K562 (cell line): ENCODE data around the gene PGK2. TPM values are rescaled to one million over a fixed set of nuclear protein-coding genes. Genes with fewer than 3 reads are reported as not detected.

ENCODE experiments used
- ATAC-seq: fragments of 200-7000 bp; cut with Tn5 transposase; 3 replicates; pipeline ENCODE4 v1.9.1; 2020; ENCODE audit warnings: moderate library complexity
- BruUV-seq: library from RNA; stranded (reverse); fragments of 400-500 nt; replicated peaks from 2 replicates; lab custom pipeline; 2021; lab: Mats Ljungman, UMichigan
- CTCF ChIA-PET: fragments of 300-600 bp; formaldehyde crosslinking; extraction: SDS; loops from one replicate; lab custom pipeline; 2021; ENCODE audit warnings: low intra/inter-chr PET ratio; lab: Yijun Ruan, JAX
- POLR2A ChIA-PET: fragments of 300-600, 350-650 bp; sonication (Branson Sonifier 250); formaldehyde crosslinking; extraction: SDS; loops from one replicate; lab custom pipeline; 2021; ENCODE audit warnings: antibody characterized with exemption, inconsistent platforms; lab: Yijun Ruan, JAX
- DNase-seq, 4 experiments: peaks; one replicate each; pipeline versions ENCODE4 v3.0.0 to v3.0.0-alpha.2; 2011 to 2018; ENCODE audit warnings: low spot score in 3 of 4, mixed read lengths in 3 of 4; ENCODE audit errors: extremely low read depth in 1 of 4
- FAIRE-seq: peaks from 2 replicates; lab custom pipeline; 2011; peaks lifted over from hg19 to GRCh38; lab: Jason Lieb, UNC
- H2AFZ ChIP-seq: 2 replicates; pipeline ENCODE4 v1.6.0; 2011; ENCODE audit warnings: low read depth, low read length, control low read depth, inconsistent platforms
- H3K27ac ChIP-seq: fragments of 200-600 bp; 3 replicates; pipeline ENCODE4 v1.8.0; 2011; ENCODE audit warnings: low read depth, mild to moderate bottlenecking, control low read depth, inconsistent platforms, low read length, moderate library complexity, mixed read lengths; ENCODE audit errors: extremely low read depth
- H3K27me3 ChIP-seq, 2 experiments: fragments of 300-600 bp in 1 of 2; 2 replicates in 1 of 2; 3 replicates in 1 of 2; pipeline versions ENCODE4 v1.6.0 to v1.8.0; 2011; ENCODE audit warnings: inconsistent platforms in 2 of 2, low read length in 2 of 2, mild to moderate bottlenecking in 1 of 2, mixed read lengths in 1 of 2, moderate library complexity in 1 of 2; ENCODE audit not compliant: control insufficient read depth in 2 of 2, insufficient read depth in 2 of 2
- H3K36me3 ChIP-seq: fragments of 300-600 bp; 3 replicates; pipeline ENCODE4 v1.8.0; 2011; ENCODE audit warnings: mild to moderate bottlenecking, low read length, inconsistent platforms; ENCODE audit not compliant: control insufficient read depth, insufficient read depth
- H3K4me1 ChIP-seq, 2 experiments: fragments of 200-600 bp in 1 of 2; replicated peaks in 1 of 2; 2 replicates in 1 of 2; 3 replicates in 1 of 2; pipeline versions ENCODE4 v1.5.1 to v1.8.0; 2011; ENCODE audit warnings: inconsistent platforms in 2 of 2, low read length in 2 of 2, mild to moderate bottlenecking in 1 of 2, mixed read lengths in 1 of 2, moderate library complexity in 1 of 2; ENCODE audit not compliant: control insufficient read depth in 2 of 2, insufficient read depth in 2 of 2
- H3K4me2 ChIP-seq: 2 replicates; pipeline ENCODE4 v1.6.1; 2011; ENCODE audit warnings: low read length, control low read depth, inconsistent platforms, mixed read lengths; ENCODE audit not compliant: insufficient read depth
- H3K4me3 ChIP-seq: fragments of 200-600 bp; sonication (generic), shearing (Covaris generic); 2 replicates; pipeline ENCODE4 v1.5.1; 2016; ENCODE audit warnings: control low read depth, inconsistent platforms
- H3K79me2 ChIP-seq: fragments of 200-600 bp; 3 replicates; pipeline ENCODE4 v1.8.0; 2011; ENCODE audit warnings: low read length, inconsistent platforms; ENCODE audit not compliant: control insufficient read depth, insufficient read depth
- H3K9ac ChIP-seq, 2 experiments: 2 replicates each; pipeline versions ENCODE4 v1.6.0 to v1.6.1; 2011; ENCODE audit warnings: low read depth in 2 of 2, low read length in 2 of 2, control low read depth in 1 of 2, inconsistent platforms in 1 of 2, mild to moderate bottlenecking in 1 of 2, mixed read lengths in 1 of 2; ENCODE audit not compliant: insufficient read depth in 1 of 2
- H3K9me1 ChIP-seq: one replicate; pipeline ENCODE4 v1.6.0; 2011; ENCODE audit warnings: inconsistent platforms, mild to moderate bottlenecking, low read length, moderate library complexity; ENCODE audit not compliant: control insufficient read depth, insufficient read depth
- H3K9me3 ChIP-seq: replicated peaks from 2 replicates; pipeline ENCODE4 v1.5.1; 2011; ENCODE audit warnings: low read depth, low read length, inconsistent platforms; ENCODE audit not compliant: control insufficient read depth, insufficient read depth
- H4K20me1 ChIP-seq: replicated peaks from 2 replicates; pipeline ENCODE4 v1.6.1; 2011; ENCODE audit warnings: low read length, inconsistent platforms, mixed read lengths; ENCODE audit not compliant: control insufficient read depth, insufficient read depth
- CEBPB ChIP-seq: fragments of 450-650 bp; IDR thresholded peaks from 2 replicates; pipeline ENCODE4 v1.6.1; 2016; ENCODE audit warnings: missing genetic modification characterization, missing compliant biosample characterization
- FOXM1 ChIP-seq, 2 experiments: fragments of 450-650 bp in 1 of 2; sonication (generic) in 1 of 2; formaldehyde crosslinking in 1 of 2; IDR thresholded peaks; 2 replicates each; pipeline versions ENCODE4 v1.6.1 to v1.9.0; 2017 to 2022; ENCODE audit warnings: low read depth in 2 of 2, mild to moderate bottlenecking in 2 of 2, missing genetic modification reagents in 1 of 2, moderate library complexity in 1 of 2
- FOXP1 ChIP-seq: sonication (generic); formaldehyde crosslinking; IDR thresholded peaks from 2 replicates; pipeline ENCODE4 v1.8.0; 2022; ENCODE audit warnings: mild to moderate bottlenecking, missing genetic modification reagents
- MAFK ChIP-seq: IDR thresholded peaks from 2 replicates; pipeline ENCODE4 v1.6.1; 2011; ENCODE audit warnings: low read length, improper control_type of control experiment
- MECOM ChIP-seq: fragments of 250-450 bp; sonication (Bioruptor Pico); IDR thresholded peaks from 2 replicates; pipeline ENCODE4 v1.8.0; 2022; ENCODE audit warnings: inconsistent platforms
- NR3C1 ChIP-seq: sonication (generic); formaldehyde crosslinking; IDR thresholded peaks from 2 replicates; pipeline ENCODE4 v1.8.1; 2022; ENCODE audit warnings: missing genetic modification reagents
- RBM22 ChIP-seq: fragments of 200-400 bp; formaldehyde crosslinking; IDR thresholded peaks from 2 replicates; pipeline ENCODE4 v1.6.1; 2018; ENCODE audit warnings: low read length, low read depth; ENCODE audit not compliant: poor library complexity, severe bottlenecking
- ZNF282 ChIP-seq: sonication (generic); formaldehyde crosslinking; IDR thresholded peaks from 2 replicates; pipeline ENCODE4 v1.8.1; 2023; ENCODE audit warnings: missing genetic modification reagents
- ZNF324 ChIP-seq: fragments of 250-450 bp; sonication (Bioruptor Pico); IDR thresholded peaks from 2 replicates; pipeline ENCODE4 v1.4.0; 2020; ENCODE audit warnings: mild to moderate bottlenecking
- ZNF778 ChIP-seq: fragments of 450-650 bp; formaldehyde crosslinking; IDR thresholded peaks from 2 replicates; pipeline ENCODE4 v1.4.0; 2020; ENCODE audit warnings: mild to moderate bottlenecking, moderate library complexity
- WGBS: fragments of 100-300 bp; shearing (Covaris generic); methylation state at CpG from one replicate; pipeline ENCODE4 v1.1.6; 2016; ENCODE audit warnings: low coverage, mixed read lengths; ENCODE audit not compliant: insufficient coverage; ENCODE audit errors: missing lambda C conversion rate; 5-methylcytosine and 5-hydroxymethylcytosine counted together
- in situ Hi-C: fragments of 300-500 bp; cut with MboI; formaldehyde crosslinking; loops from 4 replicates; pipeline ENCODE4 v1.15.0; 2018; ENCODE audit warnings: inconsistent platforms, mixed read lengths
- intact Hi-C: fragments of 100-400 bp; cut with micrococcal nuclease; formaldehyde crosslinking; loops from 2 replicates; pipeline ENCODE4 v1.14.2; 2022
- polyA plus RNA-seq, 8 experiments: library from polyadenylated mRNA; depleted of rRNA in 4 of 8; stranded (reverse) in 5 of 8; unstranded in 3 of 8; fragments of >200 nt; fragmentation: Nextera tagmentation in 2 of 8; fragmentation: Illumina TruSeq in 1 of 8; extraction: Ambion mirVana in 2 of 8; extraction: Trizol in 1 of 8; gene quantifications; 2 replicates each; pipeline versions ENCODE4 v1.2.1 to v1.2.3, GENCODE V29; 2011 to 2014; ENCODE audit warnings: inconsistent platforms in 1 of 8, missing spikeins in 1 of 8
- total RNA-seq, 7 experiments: library from RNA; depleted of rRNA in 6 of 7; stranded (reverse); fragments of >200 nt in 6 of 7; fragmentation: Illumina TruSeq in 2 of 7; extraction: Trizol in 2 of 7; gene quantifications; 2 replicates each; pipeline versions ENCODE4 v1.2.1 to v1.2.3, GENCODE V29; 2011 to 2021; ENCODE audit warnings: low replicate concordance in 1 of 7
- TF ChIP-seq, protein P1 (sequence below): fragments of 450-650 bp; IDR thresholded peaks from 2 replicates; pipeline ENCODE4 v1.6.1; 2016; ENCODE audit warnings: borderline replicate concordance
- TF ChIP-seq, protein P2 (sequence below): fragments of 250-450 bp; sonication (Bioruptor Pico); IDR thresholded peaks from 2 replicates; pipeline ENCODE4 v1.4.0; 2020; ENCODE audit warnings: mild to moderate bottlenecking, moderate library complexity, borderline replicate concordance
- TF ChIP-seq, protein P3 (sequence below): sonication (generic); formaldehyde crosslinking; IDR thresholded peaks from 2 replicates; pipeline ENCODE4 v1.8.1; 2022; ENCODE audit warnings: missing genetic modification reagents
- TF ChIP-seq, protein P4 (sequence below): IDR thresholded peaks from 2 replicates; pipeline ENCODE4 v1.6.1; 2011; ENCODE audit warnings: borderline replicate concordance, low read depth, mild to moderate bottlenecking, moderate library complexity, low read length; ENCODE audit not compliant: insufficient read depth, poor library complexity, severe bottlenecking

PGK2 gene
- total and polyA plus RNA-seq, 9 of the 15 experiments (the other 6 are each of a cell fraction or from before 2014, with no cell fraction given), result not detected

DNA sequence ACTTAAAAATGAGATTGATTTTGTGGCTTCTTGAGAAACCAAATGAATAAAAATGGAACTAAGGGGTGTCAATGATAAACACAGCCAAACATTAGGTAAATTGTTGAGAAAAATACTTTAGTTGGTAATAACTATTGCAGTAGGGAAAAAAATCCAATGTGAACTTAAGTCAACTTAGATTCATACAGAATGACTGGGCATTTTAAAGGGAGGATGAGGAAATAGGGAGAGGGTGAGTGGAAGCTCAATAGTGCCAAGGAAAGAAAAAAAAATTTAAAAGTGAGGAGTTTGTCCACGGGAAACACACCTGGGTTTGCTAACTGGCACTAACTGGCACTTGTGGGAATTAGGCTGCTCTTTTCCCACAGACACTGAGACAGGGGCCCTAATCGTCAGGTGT is 26.2 kb upstream of the PGK2 start (continued):
- TF ChIP-seq ZNF324 (CRISPR knock-in tag), result no peak
- TF ChIP-seq FOXP1, result no peak
- no peak for TF ChIP-seq MECOM (CRISPR knock-in tag)
- TF ChIP-seq RBM22, result no peak
- TF ChIP-seq MAFK, result peak; percentile 26; the same call in 1 of the 2 replicates
- TF ChIP-seq ZNF282 (CRISPR knock-in tag), result no peak
- TF ChIP-seq, protein P1, sequence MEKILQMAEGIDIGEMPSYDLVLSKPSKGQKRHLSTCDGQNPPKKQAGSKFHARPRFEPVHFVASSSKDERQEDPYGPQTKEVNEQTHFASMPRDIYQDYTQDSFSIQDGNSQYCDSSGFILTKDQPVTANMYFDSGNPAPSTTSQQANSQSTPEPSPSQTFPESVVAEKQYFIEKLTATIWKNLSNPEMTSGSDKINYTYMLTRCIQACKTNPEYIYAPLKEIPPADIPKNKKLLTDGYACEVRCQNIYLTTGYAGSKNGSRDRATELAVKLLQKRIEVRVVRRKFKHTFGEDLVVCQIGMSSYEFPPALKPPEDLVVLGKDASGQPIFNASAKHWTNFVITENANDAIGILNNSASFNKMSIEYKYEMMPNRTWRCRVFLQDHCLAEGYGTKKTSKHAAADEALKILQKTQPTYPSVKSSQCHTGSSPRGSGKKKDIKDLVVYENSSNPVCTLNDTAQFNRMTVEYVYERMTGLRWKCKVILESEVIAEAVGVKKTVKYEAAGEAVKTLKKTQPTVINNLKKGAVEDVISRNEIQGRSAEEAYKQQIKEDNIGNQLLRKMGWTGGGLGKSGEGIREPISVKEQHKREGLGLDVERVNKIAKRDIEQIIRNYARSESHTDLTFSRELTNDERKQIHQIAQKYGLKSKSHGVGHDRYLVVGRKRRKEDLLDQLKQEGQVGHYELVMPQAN, result no peak
- no peak for TF ChIP-seq FOXM1 (IDR thresholded peaks at IDR 0.05; ENCODE audit: low read depth)
- TF ChIP-seq FOXM1 (CRISPR knock-in tag; IDR thresholded peaks at IDR 0.05; ENCODE audit: low read depth), result no peak

DNA sequence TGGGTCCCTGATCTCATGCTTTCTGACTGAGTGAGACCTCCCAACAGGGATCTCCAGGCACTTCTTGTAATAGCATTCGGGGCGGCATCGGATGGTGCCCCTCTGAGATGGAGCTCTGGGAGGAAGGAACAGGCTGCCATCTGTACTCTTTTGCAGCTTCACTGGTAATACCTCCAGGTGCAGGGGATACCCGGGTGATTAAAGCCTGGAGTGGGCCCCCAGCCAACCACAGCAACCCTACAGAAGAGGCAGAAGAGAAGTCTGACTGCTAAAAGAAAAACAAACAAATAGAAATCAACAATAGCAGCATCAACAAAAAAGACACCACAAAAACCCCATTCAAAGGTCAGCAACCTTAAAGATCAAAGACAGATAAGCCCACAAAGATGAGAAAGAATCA is 19.1 kb upstream of the PGK2 start:
- Histone ChIP-seq H3K4me2 (no peak overlapping the region), H3K27me3 (no peaks in the 10 kb centered on the region), H3K79me2 (no peaks in the 10 kb centered on the region), H3K4me3 (no peak overlapping the region), H3K9ac (no peak overlapping the region), H3K9me3 (no peaks in the 10 kb centered on the region), H3K4me1 (no peaks in the 10 kb centered on the region), H3K27ac (no peak overlapping the region), H4K20me1 (no peaks in the 10 kb centered on the region), H3K36me3 (no peaks in the 10 kb centered on the region), H2AFZ (no peak overlapping the region), H3K9me1 (no peaks in the 10 kb centered on the region)
- no peak for ATAC-seq
- no peak for FAIRE-seq
- DNase-seq, result no peak
- intact Hi-C loops (no loop called here), in situ Hi-C loops (no loop called here)
- 72% methylated on average over 4 of the region's 4 CpGs for WGBS
- CTCF ChIA-PET, result no interaction called here
- no TSS peak for BruUV-seq
- POLR2A ChIA-PET, result no interaction called here
- TF ChIP-seq ZNF778 (CRISPR knock-in tag) (no peak), CEBPB (no peak), NR3C1 (CRISPR knock-in tag) (no peak)
- TF ChIP-seq, protein P2, sequence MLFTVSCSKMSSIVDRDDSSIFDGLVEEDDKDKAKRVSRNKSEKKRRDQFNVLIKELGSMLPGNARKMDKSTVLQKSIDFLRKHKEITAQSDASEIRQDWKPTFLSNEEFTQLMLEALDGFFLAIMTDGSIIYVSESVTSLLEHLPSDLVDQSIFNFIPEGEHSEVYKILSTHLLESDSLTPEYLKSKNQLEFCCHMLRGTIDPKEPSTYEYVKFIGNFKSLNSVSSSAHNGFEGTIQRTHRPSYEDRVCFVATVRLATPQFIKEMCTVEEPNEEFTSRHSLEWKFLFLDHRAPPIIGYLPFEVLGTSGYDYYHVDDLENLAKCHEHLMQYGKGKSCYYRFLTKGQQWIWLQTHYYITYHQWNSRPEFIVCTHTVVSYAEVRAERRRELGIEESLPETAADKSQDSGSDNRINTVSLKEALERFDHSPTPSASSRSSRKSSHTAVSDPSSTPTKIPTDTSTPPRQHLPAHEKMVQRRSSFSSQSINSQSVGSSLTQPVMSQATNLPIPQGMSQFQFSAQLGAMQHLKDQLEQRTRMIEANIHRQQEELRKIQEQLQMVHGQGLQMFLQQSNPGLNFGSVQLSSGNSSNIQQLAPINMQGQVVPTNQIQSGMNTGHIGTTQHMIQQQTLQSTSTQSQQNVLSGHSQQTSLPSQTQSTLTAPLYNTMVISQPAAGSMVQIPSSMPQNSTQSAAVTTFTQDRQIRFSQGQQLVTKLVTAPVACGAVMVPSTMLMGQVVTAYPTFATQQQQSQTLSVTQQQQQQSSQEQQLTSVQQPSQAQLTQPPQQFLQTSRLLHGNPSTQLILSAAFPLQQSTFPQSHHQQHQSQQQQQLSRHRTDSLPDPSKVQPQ (CRISPR knock-in tag), result no peak
- TF ChIP-seq, protein P3, sequence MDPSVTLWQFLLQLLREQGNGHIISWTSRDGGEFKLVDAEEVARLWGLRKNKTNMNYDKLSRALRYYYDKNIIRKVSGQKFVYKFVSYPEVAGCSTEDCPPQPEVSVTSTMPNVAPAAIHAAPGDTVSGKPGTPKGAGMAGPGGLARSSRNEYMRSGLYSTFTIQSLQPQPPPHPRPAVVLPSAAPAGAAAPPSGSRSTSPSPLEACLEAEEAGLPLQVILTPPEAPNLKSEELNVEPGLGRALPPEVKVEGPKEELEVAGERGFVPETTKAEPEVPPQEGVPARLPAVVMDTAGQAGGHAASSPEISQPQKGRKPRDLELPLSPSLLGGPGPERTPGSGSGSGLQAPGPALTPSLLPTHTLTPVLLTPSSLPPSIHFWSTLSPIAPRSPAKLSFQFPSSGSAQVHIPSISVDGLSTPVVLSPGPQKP (CRISPR knock-in tag), result no peak
- TF ChIP-seq, protein P4, sequence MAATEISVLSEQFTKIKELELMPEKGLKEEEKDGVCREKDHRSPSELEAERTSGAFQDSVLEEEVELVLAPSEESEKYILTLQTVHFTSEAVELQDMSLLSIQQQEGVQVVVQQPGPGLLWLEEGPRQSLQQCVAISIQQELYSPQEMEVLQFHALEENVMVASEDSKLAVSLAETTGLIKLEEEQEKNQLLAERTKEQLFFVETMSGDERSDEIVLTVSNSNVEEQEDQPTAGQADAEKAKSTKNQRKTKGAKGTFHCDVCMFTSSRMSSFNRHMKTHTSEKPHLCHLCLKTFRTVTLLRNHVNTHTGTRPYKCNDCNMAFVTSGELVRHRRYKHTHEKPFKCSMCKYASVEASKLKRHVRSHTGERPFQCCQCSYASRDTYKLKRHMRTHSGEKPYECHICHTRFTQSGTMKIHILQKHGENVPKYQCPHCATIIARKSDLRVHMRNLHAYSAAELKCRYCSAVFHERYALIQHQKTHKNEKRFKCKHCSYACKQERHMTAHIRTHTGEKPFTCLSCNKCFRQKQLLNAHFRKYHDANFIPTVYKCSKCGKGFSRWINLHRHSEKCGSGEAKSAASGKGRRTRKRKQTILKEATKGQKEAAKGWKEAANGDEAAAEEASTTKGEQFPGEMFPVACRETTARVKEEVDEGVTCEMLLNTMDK, result no peak
